HCT116 (cell line): ENCODE data around the gene ORAI1.

Source experiments
- ATF3 ChIP-seq: IDR thresholded peaks from 2 replicates; pipeline ENCODE4 v1.6.1; 2012
- CEBPB ChIP-seq: IDR thresholded peaks from 2 replicates; pipeline ENCODE4 v1.6.1; 2012; ENCODE audit warnings: low read depth
- CTCF ChIP-seq, 3 experiments: fragments of 200-600 bp in 1 of 3; sonication (generic) in 1 of 3; IDR thresholded peaks in 2 of 3; conservative IDR thresholded peaks in 1 of 3; 2 replicates each; pipeline ENCODE4 v1.5.1; 2012 to 2017; ENCODE audit warnings: low read depth in 2 of 3, low read length in 2 of 3, antibody characterized with exemption in 1 of 3, borderline replicate concordance in 1 of 3, control low read depth in 1 of 3, mild to moderate bottlenecking in 1 of 3, mixed read lengths in 1 of 3, mixed run types in 1 of 3, moderate library complexity in 1 of 3; ENCODE audit not compliant: insufficient read depth in 1 of 3
- EZH2 ChIP-seq: fragments of 200-600 bp; sonication (generic); IDR thresholded peaks from 2 replicates; pipeline ENCODE4 v1.6.1; 2017; ENCODE audit warnings: antibody characterized with exemption, mixed run types
- EZH2phosphoT487 ChIP-seq: fragments of 200-600 bp; IDR thresholded peaks from 2 replicates; pipeline ENCODE4 v1.6.1; 2018; ENCODE audit warnings: antibody characterized with exemption, borderline replicate concordance
- FOSL1 ChIP-seq: IDR thresholded peaks from 2 replicates; pipeline ENCODE4 v1.6.1; 2012; ENCODE audit warnings: low read depth
- JUND ChIP-seq: IDR thresholded peaks from 2 replicates; pipeline ENCODE4 v1.6.1; 2012
- MAX ChIP-seq: IDR thresholded peaks from 2 replicates; pipeline ENCODE4 v1.6.1; 2012
- POLR2A ChIP-seq: IDR thresholded peaks from 2 replicates; pipeline ENCODE4 v1.7.0; 2011; ENCODE audit warnings: borderline replicate concordance; ENCODE audit not compliant: insufficient read depth, insufficient read length; ENCODE audit errors: extremely low read depth
- POLR2AphosphoS5 ChIP-seq: IDR thresholded peaks from 2 replicates; pipeline ENCODE4 v1.6.1; 2011; ENCODE audit warnings: mild to moderate bottlenecking, low read depth, low read length, moderate library complexity
- SIN3A ChIP-seq: IDR thresholded peaks from 2 replicates; pipeline ENCODE4 v1.6.1; 2012; ENCODE audit warnings: low read depth
- YY1 ChIP-seq: IDR thresholded peaks from 2 replicates; pipeline ENCODE4 v1.6.1; 2011; ENCODE audit warnings: low read length, low read depth, moderate library complexity, mild to moderate bottlenecking; ENCODE audit not compliant: insufficient replicate concordance; ENCODE audit errors: extremely low read depth
- ZBTB33 ChIP-seq: IDR thresholded peaks from 2 replicates; pipeline ENCODE4 v1.6.1; 2011; ENCODE audit warnings: mild to moderate bottlenecking, low read length, moderate library complexity; ENCODE audit not compliant: insufficient replicate concordance; ENCODE audit errors: extremely low read depth
- TF ChIP-seq, protein P1 (sequence below): IDR thresholded peaks from 2 replicates; pipeline ENCODE4 v1.6.1; 2012; ENCODE audit warnings: low read depth

DNA sequence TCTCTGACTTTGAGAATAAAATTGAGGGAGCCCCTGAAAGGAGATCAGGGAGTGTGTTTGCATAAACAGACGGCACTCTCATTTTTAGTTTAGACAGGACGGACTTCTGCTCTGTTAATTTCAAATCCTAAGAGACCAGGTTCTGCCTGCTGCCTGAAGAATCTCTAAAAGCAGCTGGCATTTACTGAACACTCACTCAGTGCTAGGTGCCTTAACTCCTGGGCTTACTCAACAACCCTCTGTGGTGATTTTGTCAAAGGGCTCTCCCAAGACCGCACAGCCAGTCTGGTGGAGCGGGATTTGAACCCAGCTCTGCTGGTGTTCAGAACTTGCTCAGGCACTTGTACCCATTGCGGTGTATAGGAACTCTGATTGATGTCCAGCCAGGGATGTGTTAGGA lies 2.2 kb downstream of the ORAI1 start:
- TF ChIP-seq CTCF (IDR thresholded peaks at IDR 0.05 in 2 of 3, conservative IDR thresholded peaks at IDR 0.05 in 1 of 3; ENCODE audit: borderline replicate concordance in 1 of 3, insufficient read depth in 1 of 3, low read depth in 2 of 3, low read length in 2 of 3) = no peak
- no peak for TF ChIP-seq EZH2phosphoT487
- TF ChIP-seq CEBPB = no peak
- no peak for TF ChIP-seq SIN3A
- no peak for TF ChIP-seq FOSL1
- TF ChIP-seq POLR2A = no peak
- TF ChIP-seq ZBTB33 = no peak
- TF ChIP-seq EZH2 = no peak
- TF ChIP-seq YY1 = no peak
- TF ChIP-seq POLR2AphosphoS5 = no peak
- TF ChIP-seq JUND = no peak
- TF ChIP-seq, protein P1, sequence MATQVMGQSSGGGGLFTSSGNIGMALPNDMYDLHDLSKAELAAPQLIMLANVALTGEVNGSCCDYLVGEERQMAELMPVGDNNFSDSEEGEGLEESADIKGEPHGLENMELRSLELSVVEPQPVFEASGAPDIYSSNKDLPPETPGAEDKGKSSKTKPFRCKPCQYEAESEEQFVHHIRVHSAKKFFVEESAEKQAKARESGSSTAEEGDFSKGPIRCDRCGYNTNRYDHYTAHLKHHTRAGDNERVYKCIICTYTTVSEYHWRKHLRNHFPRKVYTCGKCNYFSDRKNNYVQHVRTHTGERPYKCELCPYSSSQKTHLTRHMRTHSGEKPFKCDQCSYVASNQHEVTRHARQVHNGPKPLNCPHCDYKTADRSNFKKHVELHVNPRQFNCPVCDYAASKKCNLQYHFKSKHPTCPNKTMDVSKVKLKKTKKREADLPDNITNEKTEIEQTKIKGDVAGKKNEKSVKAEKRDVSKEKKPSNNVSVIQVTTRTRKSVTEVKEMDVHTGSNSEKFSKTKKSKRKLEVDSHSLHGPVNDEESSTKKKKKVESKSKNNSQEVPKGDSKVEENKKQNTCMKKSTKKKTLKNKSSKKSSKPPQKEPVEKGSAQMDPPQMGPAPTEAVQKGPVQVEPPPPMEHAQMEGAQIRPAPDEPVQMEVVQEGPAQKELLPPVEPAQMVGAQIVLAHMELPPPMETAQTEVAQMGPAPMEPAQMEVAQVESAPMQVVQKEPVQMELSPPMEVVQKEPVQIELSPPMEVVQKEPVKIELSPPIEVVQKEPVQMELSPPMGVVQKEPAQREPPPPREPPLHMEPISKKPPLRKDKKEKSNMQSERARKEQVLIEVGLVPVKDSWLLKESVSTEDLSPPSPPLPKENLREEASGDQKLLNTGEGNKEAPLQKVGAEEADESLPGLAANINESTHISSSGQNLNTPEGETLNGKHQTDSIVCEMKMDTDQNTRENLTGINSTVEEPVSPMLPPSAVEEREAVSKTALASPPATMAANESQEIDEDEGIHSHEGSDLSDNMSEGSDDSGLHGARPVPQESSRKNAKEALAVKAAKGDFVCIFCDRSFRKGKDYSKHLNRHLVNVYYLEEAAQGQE = no peak
- no peak for TF ChIP-seq ATF3
- no peak for TF ChIP-seq MAX
